NCI-H187 treated with DMSO at 0.1 percent for 48 hours (cell line): Measurements from ENCODE around the gene DSCAM.

Experiments used
- DNase-seq: peaks from one replicate; lab custom pipeline; 2025; lab: John Stamatoyannopoulos, UW

DSCAM gene

DNA sequence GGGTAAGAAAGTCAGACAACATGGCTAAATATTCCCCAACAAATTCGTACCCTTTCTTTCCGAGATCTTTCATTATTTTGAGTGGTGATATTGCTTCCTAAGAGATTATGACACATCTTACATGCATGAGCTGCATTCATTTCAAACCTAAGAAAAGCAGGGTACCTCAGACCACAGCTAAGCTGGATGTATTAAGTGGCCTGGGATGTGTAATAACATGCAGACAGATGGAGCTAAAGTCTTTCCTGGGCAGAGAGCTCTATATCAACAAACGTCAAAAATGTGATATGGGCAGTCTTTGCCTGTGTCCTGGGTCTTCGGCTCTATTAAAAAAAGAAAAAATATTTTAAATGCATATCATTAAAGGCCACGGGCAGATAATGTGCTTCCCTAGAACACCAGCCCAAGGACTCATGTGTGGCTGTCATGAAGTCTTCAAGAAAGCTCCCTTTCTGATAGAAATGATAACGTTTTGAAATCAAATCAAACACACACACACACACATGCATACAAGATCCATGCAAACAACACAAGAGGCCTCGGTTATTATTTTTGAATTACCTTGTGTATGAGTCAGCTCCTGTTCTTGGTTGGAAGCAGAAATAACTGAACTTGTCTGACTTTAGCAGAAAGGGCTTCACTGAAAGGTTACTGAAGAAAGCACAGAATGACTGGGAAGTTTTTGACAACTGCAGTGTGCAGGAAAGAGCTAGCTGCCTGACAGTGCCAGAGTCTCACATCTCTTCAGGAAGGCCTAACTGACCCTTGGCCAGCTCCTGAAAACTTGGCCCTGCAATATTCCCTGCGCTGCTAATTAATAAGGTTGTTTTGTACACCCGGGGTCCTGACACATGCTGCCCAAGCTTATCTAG is 231.2 kb downstream of the DSCAM start:
- DNase-seq = no peak

DNA sequence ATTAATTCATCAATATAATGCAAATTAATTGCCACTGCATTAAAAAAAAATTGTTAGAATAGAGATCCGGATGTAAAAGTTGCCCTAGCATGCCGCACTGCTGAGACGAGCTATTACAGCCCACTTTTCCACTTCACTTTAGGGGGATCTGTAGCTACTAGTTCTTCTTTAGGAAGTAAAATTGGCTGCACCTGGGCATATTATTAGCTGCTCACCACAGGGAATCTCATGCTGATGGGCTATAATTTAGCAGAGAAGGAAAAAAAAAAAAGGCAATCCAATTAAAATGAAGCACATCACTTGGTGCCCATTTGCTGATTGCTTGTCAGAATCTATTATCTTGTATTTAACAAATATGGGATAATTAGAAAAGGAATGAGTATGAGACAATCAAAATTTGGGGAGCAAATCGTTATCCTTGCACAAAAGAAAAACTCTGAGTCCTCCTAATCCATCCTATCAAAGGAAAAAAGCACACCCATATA is 233.4 kb downstream of the DSCAM start:
- DNase-seq = no peak

DNA sequence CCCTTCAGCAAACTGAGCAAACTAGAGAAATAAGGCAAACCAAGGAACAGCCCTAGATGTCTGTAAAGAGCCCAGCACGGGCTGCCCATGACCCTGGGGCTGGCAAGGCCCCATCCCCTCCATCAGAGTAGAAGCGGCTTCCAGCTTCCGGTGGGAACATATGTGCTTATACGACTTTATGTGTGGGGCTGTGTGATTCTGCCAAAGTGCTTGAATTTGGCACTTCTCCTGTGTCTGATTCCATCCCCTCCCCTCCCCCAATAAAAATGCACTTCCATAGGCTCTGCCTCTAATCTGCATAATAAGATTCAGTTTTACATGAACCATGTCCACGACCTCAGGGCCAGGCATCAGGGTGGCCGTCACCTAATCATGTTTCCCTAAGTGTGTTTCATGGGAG is 236.6 kb downstream of the DSCAM start:
- DNase-seq = no peak

DNA sequence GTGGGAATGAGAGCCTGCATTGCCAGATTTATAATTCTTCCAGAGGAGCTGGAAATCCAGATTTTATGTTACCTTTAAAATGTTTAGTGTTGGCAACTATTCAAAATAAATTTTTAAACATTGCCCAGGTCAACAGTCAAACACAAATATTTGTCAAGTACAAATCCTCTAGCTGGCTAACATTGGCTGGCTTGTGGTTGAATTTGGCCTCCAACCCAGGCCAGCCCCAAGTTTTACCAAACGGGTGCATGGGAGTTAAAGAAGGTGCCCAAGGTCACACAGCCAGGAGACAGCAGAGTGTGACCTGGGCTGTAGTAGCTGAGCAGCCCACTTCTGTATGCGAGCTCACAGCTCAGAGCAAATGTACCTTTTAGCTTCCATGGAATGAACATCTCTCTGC is 240.6 kb downstream of the DSCAM start:
- DNase-seq = no peak

DNA sequence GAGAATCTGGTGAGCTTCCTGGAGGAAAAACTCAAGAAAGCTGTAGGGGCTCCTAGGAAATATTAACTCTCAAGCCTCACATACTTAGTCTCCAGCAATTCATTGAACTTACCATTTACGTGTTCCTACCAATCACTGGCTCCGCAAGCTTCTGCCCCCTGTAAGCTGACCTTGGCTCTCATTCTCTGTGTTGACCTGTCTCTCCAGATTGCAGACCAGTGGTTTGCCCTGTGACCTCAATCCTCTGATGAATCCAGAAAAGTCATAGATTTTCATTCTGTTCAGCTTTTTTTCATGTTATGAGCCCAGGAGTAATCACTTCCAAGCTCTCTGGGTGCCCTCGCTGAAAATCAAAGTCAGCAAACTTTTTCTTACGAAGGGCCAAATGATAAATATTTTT is 241.9 kb downstream of the DSCAM start:
- no peak for DNase-seq

DNA sequence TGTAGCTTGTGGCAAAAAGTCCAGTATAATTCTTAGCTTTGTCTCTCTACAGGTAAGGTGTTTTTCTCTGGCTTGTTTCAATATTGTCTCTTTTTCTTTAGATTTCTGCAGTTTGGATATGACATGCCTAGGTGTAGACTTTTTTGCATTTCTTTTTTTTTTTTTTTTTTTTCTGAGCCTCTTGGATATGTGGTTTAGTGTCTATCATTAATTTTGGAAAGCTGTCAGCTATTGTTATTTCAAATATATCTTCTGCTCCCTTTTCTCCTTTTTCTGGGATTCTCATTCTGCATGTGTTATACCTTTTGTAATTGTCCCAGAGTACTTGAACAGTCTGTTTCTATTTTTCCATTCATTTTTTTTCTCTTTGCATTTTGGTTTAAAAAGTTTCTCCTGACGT is 243.2 kb downstream of the DSCAM start:
- DNase-seq = no peak

DNA sequence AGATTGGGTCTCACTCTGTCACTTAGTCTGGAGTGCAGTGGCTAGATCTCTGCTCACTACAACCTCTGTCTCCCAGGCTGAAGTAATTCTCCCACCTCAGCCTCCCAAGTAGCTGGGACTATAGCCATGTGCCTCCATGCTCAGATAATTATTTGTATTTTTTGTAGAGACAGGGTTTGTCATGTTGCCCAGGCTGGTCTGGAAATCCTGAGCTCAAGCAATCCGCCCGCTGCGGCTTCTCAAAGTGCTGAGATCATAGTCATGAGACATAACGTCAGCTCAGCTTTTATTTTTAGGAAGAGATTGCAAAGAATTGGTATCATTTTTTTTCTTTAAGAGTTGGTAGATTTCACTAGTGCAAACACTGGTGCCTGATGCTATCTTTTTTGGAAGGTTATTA is 244.9 kb downstream of the DSCAM start:
- DNase-seq = no peak

DNA sequence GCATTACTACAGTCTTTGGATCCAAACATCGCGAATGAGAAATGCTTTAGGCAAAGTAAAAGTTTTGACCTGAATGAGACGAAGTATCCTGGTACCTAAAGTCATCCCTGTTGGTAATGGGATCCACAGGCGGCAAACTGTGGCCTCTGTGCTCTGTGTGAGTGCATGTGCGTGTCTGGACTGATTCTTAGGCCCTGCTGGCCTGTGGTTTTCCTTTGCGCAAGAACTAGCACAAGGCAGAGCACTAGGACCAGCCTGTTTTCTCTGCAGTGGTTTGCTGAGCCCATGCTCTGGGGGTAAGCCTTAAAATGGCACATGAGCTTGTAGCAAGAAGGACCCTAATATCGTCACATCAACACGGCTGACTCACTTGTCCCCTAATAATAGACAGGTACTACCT is 251.2 kb downstream of the DSCAM start:
- no peak for DNase-seq

DNA sequence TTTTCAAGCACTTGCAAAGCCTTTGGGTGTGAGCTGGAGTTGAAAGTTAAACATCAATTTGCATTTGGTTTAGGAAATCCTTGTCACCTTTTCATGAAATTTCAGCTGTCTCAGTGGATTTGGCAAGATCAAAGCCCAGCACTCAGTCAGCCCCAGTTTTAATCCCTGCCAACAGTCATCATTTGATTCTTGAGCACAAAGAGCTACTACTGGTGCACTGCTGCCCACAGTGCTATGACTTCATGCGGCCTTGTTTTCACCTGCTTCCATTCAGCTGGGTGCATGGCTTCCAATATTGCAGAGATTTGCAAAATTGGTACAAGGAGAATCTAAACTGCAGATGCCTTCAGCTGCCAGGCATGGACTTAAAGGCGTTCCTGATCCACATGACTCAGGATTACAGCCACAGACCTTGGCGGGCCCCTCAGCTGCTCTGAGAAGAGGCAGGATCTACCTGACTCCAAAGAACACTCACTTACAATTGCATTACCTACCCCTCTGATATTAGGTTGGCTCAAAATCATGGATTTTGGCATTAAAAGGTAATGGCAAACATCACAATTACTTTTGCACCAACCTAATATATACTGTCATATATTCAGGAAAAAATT is 259.1 kb downstream of the DSCAM start:
- DNase-seq = no peak

DNA sequence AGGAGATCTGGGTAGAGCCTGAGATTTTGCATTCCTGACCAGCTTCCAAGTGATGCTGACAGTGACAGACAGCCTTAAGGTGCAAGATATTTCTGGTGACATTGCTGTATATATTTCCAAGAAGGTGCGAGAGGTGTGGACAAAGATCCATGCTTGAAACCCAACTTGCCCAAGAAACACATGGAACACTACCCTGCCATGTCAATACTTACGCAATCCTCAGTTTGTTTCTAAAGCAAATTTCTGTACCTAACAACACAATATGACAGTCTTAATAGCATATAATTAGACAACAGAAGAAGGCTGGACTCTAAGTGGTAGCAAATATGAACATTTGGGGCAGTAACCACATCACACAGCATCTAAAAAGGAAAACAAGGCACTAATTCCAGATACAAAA is 260.4 kb downstream of the DSCAM start:
- DNase-seq = no peak

DNA sequence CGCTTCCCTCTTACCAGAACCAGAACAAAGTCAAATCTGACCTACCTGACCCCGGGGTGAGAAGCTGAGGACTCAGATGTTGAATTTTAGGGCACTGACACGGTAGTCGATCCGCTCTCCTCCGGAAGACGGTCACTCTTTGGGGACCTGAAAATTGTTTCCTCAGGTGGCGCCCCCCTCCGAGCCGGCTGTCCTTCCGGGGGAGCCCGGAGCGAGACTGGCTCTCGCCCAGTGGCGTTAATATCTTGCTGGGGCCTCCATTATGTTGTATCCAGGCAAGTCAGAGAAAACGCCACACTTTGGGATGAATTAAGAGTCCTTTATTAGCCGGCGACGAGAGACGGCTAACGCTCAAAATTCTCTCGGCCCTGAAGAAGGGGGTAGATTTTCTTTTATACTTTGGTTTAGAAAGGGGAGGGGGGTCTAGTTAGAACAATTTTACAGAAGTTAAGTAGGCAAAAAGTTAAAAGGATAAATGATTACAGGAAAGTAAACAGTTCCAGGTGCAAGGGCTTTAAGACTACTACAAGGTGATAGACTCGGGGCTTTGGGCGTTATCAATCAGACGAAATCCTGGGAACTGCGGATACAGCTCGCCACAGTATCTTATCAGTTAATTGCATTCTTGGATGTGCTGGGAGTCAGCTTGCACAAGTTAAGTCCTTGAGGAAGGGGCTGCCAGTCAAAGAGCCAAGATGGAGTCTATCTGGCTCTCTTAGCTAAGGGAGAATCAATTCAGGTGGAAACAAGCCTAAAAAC is 269.5 kb downstream of the DSCAM start:
- no peak for DNase-seq

DNA sequence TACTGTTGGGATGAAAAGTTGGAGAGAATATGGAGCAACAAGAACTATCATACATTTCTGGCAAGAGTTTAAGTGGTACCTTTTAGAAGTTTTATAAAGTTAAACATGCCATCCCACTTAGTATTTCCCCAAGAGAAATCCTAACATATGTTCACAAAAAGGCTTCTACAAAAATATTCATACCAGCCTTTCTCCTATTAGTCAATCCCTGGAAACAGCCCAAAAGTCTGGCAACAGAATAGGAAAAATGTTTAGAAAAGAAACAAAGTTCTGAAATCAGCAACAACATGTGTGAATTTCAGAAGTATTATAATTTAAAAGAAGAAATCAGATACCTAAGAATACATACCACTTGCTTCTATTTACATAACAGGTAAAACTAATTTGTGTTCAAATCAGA is 271.0 kb downstream of the DSCAM start:
- no peak for DNase-seq

DNA sequence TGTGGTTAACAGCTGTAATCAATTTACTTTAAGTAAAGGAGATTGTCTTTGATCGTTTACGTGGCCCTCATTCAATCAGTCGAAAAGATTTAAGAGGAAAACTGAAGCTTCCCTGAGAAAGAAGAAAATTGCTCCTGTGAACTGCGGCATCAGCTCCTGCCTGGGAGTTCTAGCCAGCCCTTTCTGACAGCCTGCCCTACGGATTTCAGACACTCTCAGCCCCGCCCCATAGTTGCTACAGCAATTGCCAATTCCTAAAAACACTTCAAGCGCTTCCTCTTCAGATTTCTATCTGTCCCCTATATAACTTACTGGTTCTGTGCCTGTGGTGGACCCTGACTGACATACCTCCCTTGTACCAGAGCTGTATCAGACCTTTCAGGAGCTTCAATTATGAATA is 277.6 kb downstream of the DSCAM start:
- DNase-seq = no peak

DNA sequence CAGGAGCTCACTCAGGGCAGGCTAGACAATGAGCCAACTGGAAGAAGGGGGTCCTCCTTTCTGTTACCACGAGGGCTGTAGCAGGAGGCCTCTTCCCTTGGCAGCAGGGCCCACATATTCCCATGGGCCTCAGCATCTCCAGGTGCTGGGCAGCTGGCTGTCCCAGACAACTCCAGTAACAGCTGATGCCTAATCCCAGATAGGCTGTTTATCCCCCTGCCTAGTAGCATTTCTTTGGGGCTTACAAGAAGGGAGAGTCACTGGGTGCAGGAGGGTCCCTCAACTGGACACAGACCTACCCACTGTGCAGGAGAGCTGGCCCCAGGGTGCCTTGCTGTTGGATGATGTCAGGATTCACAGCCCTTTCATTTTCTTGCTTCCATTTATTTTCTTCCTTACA is 278.2 kb downstream of the DSCAM start:
- DNase-seq = no peak

DNA sequence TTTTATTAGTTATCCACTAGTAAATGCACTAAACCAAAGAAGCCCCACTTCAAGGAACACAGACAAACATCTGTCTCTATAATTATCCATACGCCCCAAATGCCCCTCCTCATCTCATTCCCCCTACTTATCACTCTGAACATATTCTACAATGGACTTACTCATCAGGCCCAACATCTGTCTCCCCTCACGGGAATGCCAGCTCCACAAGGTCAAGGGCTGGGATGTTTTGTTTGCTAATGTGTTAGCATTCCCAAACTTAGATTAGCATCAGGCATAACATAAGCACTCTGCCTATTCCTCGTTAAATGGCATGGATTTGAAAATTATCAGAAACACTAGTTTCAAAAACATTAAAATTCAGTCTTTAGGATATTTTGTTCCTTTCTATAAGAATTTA is 279.5 kb downstream of the DSCAM start:
- DNase-seq = no peak

DNA sequence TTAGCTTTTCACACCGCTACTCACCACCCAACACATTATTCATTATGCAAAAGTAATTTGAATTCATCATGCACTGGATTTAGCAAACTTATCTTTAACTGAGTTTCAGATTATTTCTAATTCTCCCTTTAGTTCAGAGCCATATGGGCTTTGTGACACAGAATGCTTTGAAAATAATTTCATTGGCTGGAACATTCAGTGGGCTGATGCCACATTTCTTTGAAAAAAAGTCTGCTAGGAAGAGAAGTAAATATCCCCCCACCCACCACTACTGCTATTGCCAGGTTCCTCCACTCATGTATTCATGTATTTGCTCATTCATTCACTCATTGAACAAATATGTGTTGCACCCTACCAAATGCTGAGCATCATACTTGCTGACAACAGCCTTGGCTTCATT is 280.5 kb downstream of the DSCAM start:
- DNase-seq = no peak

DNA sequence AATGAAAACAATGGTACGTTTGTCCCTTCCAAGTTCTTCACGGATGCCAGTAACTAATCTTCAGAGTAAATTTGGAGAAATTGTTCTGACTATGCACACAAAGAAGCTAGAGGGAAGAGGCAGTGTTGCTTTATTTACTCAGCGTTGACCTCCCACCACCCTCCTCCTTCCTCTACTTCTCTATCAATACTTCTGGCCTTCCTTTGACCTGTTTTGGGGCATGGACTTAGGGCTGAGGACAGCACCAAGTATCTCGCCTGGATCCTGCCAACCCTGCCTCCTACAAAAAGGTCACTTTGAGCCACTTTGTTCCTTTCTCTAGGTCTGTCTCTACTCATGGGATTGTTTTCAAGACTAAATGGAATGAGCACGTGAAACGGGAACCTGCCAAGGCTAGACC is 282.6 kb downstream of the DSCAM start:
- no peak for DNase-seq

DNA sequence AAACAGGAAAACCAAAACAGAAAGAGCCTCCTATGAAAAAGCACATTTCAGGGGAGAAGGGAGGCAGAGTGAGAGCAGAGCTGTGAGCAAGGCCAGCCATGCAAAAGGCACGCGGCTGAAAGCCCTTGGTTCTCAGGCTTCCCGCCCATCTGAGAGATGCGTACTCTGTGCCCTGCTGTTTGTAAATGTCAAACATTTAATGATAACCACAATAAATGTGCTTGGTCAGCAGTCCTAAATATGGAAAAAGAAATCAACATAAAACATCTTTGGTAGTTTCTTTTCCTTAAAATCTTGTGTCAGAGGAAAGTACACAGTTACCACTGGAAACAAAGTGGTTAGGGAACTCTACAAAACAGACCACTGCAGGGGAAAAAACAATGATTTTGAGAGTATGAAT is 283.1 kb downstream of the DSCAM start:
- no peak for DNase-seq

DNA sequence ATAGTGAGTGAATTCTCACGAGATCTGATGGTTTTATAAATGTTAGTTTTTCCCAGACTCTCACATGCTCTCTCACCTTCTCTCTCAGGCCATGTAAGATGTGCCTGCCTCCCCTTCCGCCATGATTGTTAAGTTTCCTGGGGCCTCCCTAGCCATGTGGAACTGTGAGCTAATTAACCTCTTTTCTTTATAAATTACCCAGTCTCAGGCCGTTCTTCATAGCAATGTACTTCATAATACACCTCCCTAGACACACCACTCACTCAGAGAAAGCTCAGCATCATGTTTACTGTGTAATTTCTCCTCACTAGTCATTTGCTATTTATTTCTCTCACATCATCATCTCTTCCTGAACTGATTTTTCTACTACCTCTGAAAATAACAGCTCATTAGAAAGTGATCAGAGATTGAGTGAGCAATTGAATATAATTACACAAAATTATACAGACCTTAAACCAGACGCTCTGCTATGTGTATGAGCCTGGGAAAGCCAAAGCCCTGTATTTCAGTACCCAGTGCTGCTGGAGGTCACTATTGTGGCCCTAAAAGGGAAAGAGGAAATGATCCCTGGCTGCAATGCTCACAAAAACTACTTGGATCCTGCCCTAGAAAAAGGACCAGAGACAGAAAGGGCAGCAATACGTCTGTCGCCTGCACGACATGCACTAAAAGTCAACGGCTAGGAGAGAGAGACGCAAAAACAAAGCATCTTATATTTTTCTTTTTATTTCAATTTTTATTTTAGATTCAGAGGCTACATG is 284.5 kb downstream of the DSCAM start:
- no peak for DNase-seq

DNA sequence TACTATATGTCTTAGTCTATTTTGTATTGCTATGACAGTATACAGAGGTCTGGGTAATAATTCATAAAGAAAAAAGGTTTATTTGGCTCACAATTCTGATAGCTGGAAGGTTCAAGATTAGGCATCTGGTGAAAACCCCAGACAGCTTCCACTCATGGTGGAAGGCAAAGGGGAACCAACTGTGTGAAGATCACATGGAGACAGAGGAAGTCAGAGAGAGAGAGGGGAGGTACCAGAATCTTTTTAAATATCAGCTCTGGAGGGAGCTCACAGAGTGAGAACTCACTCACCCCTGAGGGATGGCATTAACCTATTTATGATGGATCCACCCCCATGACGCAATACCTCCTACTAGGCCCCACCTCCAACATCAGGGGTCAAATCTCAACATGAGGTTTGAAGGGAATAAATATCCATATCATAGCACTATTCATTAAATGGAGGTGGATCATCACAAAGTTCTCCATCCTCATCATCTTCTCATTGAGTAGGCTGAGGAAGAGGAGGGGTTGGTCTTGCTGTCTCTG is 290.5 kb downstream of the DSCAM start:
- DNase-seq = no peak

DNA sequence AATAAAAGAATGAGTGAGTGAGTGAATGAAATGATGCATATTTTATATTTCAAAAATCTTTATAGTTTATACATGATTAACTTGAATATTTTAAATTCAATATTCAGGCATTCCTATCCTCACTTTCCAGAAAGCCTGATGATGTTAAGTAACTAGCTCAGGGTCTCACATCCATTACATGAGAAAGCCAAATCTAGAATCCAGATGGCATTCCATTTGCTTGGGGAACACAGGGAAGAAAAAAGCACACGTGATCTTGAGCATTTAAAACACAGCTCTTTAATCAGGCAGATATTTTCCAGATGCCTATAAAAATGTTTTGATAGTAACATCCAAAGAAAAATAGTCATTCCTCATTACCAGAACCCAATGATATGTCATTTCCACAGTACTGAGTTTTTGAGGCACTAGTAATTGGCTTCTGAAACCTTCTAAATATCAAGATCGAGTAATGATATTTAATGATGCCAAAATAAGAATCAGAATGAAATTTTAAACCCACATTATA is 291.9 kb downstream of the DSCAM start:
- DNase-seq = no peak

DNA sequence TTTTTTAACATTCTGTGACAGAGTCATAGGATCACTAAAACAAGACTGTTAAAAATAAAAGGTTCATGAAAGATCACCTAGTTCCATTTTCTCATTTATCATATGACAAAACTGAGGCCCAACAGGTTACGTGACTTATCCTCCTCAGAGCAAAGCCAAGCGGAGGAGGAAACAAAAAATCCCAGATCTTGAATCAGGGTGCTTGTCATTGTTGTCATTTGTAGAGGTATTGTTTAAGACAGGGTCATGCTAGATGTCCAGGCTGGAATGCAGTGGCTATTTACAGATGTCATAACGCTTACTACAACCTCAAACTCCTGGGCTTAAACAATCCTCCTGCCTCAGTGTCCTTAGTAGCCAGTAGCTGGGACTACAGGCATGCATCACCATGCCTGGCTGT is 293.2 kb downstream of the DSCAM start:
- DNase-seq = no peak
